GM18951 (cell line): ENCODE results near the gene APOA5.

Source experiments
- POLR2A ChIP-seq: IDR thresholded peaks from 4 replicates; pipeline ENCODE4 v1.6.1; 2011; ENCODE audit warnings: mild to moderate bottlenecking; ENCODE audit not compliant: insufficient read length, insufficient read depth; ENCODE audit errors: extremely low read depth
- in situ Hi-C: fragments of 300-500 bp; cut with MboI; formaldehyde crosslinking; loops from one replicate; pipeline ENCODE4 v1.12.0; 2022; ENCODE audit warnings: low sequenced_read_pairs, mixed read lengths, inconsistent platforms; ENCODE audit not compliant: unreplicated experiment

Gene APOA5

GRCh38 chr11:116742104-116742503 is 49.6 kb downstream of the APOA5 start:
- no peak for TF ChIP-seq POLR2A
- in situ Hi-C loops = no loop called here

GRCh38 chr11:116740741-116741140 is 50.9 kb downstream of the APOA5 start:
- in situ Hi-C loops = no loop called here
- no peak for TF ChIP-seq POLR2A
